GM21528 (cell line): ENCODE data around the gene BLNK.

Experiments used
- ATAC-seq: cut with Tn5 transposase; IDR thresholded peaks from one replicate; pipeline ENCODE4 v1.9.1; 2021; ENCODE audit warnings: mild to moderate bottlenecking, moderate library complexity; ENCODE audit not compliant: unreplicated experiment, low FRiP score

The BLNK gene

DNA sequence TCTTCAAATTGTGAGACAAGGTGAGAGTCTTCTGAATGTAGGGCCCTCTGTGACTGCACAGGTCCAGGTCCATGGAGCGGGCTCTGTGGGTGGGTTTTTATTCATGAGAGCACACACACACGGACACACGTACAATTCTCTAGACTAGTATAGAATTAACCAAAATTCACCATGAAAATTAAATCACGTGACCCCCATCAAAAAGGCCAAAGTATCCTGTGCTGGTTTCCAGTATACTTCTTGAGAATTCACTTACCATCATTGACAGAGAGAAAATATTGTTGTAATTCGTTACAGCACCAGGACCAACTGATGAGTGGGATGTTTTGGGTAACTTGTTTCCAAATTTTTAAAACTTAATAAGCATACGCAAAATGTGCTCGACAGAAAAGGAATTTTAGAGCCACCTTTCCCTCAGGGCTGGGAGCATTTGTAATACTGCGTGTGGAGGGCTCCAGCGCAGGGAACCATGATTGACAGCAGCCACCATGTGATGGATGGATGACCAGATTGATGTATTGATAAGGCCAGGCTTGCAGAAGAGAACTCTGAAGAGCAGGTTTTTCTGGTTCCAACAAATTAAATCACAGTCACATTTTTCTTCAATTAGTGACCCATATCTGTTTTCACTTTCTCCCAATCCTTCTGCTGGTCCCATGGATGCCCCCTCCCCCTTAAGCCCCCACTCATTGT, 18.0 kb upstream of the BLNK start:
- ATAC-seq, result no peak

DNA sequence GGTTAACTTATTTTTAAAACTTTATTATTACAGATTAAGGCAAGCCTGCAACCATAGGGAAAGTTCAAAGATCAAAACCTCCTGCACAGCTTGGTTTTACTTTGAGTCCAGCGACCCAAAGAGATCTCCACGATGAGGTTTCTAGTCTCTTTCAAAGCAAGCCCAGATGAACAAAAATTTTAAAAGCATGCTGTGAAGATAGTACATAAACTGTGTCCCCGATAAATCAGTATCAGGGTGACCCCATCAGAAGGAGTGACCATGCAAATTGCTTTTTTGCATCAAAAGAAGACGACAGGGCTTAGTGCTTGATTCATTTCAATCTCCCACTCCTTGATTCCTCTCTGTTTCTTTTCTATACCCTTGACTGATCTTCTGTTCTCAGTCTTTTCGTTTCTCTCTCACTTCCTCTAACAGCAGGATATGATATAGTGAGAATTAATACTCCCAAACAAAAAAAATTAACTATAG, 16.8 kb upstream of the BLNK start:
- ATAC-seq, result peak; percentile 61

DNA sequence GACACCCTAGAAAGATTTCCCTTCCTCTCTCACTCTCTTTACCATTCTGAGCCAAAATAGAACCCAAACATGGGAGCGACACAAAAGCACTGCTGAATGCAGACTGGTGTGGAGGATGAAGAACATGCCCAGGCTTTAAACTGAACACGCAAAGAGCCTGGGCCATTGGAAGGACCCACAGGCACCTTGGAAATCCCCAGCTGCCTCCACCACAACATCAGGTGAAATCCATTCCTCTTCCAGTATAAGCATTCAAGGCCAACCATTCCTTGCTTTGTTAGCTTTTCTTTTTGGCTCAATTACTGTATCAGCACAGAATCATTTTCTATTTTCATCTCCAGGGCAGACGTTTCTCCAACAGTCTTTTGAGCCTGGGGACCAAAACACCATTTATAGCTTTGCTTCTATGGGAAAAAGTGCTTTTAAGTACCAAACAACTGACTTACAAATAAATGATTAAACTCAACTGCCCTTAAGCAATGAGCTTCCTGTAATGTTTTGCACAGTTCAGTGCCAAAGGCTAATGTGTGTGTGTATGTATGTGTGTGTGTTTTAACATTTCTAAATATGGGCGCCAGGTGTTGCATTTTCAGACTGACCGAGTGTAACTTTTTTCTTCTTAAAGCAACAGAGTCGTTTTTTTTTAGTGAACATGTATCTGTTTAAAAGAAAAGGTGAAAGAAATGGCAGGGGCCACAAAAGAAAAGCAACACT, 16.2 kb upstream of the BLNK start:
- ATAC-seq, result peak; percentile 55

DNA sequence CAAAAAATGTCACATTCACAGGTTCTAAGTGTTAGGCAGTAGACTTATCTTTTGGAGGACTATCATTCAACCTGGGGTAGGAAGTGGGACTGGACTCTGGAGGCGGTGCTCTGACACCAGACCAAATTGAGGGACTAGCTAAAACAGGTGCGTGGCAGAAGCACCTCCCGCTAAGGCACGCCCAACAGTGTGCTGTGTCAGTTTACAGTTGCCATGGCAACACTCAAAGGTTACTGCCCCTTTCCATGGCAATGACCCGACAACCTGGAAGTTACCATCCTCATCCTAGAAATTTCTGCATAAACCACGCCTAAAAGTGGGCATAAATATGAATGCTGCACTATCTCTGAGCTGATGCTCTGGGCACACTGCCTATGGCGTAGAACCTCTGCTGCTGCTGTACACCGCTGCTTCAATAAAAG, 14.0 kb upstream of the BLNK start:
- ATAC-seq, result no peak

DNA sequence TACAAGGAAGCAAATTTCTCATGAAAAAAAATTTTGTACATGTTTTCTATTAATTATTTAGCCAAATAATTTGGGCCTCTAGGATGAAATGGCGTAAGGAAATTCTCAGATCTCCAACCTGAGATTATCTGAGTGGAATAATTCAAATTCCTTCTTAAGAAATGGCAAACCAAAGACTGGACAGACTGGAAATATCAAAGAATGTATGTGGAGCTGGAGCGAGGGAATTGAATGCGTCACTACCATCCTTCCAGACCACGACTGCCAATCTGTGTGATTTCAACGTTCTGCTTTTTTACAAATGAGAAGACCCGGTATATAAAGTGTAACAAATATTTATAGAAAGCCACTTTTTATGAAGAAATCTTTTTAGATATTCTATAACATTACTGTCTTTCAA, 12.4 kb upstream of the BLNK start:
- no peak for ATAC-seq

DNA sequence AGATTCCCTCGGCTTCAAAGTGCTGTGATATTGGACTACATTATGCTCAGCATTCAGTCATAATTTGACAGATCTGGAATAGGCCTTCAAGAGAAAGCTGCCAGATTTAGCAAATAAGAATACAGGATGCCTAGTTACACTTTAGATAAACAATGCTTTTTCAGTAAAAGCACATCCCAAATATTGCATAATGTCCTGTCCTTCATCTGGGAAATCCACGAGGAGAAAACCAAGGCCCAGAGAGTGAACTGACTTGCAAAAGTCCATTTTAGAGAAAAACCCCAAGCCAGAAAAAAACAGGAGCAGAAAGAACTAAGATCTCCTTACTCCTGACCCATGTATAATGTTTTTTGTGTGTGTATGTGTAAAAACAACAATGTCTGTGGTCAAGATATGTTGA, 12.0 kb upstream of the BLNK start:
- no peak for ATAC-seq

DNA sequence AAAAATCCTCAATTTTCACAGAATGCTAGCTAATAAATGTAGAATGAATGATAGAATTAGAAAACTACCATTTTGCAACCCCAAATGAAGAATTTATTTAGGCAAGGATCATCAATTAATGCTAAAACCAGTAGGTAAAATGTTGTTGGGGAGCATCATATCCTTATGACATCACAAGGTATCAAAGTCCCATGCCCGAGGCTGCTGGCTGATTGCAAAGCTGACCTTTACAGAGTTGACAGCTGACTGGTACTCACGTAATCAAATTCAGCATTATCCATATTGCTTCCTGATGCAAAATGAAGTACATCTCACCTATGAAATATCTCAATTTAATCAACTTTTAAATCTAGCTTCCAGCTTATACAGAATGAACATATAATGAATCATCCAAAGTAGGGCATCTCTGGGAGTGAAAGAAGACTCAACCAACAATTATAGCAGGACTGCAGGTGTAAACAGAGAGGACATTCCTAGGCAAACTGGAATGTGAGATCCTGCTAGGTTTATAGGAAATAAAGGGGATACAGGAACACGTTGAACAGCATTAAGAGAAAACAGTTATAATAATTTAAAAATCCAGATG, 10.2 kb upstream of the BLNK start:
- ATAC-seq, result no peak

DNA sequence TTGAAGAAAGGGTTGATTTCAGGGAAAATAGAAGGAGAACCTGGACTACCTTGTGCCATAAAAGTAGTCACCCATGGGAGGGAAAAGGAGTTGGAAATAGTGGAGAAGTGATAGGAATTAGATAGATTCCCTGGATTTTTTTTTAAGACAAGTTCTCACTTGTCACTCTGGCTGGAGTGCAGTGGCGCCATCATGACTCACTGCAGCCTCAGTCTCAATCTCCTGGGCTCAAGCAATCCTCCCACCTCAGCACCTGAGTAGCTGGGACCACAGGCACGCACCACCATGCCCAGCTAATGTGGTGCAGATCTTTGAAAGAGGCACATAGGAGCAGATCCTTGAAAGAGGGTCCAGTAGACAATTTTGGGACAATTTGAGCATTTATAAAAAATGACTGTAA, 9.5 kb upstream of the BLNK start:
- no peak for ATAC-seq

DNA sequence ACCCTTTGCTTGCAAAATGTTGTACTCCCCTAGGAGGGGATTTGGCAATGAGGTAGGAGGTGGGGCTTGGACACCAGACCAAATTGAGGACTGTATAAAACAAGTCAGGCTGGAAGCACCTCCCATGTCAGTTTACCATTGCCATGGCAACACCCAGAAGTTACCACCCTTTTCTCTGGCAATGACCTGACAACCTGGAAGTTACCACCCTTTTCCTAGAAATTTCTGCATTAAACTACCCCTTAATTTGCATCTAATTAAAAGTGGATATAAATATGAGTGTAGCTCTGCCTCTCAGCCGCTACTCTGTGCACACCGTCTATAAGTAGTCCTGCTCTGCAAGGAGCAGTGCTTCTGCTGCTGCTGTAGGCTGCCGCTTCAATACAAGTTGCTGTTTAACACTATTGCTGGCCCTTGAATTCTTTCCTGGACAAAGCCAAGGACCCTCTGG, 7.8 kb upstream of the BLNK start:
- ATAC-seq, result no peak

DNA sequence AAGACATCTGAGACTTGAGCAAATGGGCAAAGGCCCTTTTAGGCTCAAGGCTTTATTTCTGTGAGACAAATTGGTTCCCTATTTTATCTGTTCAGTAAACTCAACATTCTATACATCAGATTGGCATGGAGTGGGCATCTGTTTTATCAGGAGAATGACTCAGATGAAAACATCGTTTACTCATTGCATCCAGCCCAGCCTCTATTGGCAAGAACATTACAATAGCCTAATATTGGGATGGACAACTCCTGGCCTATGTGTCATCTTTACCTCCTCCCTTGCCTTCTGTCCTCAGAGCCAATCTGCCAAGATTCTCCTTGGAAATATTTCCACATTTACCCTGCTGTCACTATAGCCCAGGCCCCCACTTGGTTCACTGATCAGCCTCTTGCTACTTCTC, 5.5 kb upstream of the BLNK start:
- ATAC-seq, result no peak

DNA sequence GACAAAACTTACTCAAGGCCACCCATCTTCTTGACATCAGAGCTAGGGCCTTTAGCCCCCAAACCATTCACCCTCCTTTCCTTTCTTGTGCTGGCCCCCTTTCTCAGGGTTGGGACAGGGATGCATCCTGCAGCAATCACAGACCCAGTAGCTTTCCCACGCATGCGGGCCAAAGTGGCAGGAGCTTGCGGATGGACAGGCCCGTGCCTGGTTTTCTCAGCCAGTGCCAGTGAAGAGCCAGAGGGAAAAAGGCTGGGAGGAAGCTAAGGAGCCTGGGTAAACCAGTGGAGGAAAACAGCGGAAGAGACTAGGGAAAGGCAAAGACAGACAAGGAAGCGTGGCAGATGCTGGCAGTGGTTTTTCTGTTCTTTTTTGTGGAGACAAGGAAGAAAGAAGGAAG, 5.1 kb upstream of the BLNK start:
- no peak for ATAC-seq

DNA sequence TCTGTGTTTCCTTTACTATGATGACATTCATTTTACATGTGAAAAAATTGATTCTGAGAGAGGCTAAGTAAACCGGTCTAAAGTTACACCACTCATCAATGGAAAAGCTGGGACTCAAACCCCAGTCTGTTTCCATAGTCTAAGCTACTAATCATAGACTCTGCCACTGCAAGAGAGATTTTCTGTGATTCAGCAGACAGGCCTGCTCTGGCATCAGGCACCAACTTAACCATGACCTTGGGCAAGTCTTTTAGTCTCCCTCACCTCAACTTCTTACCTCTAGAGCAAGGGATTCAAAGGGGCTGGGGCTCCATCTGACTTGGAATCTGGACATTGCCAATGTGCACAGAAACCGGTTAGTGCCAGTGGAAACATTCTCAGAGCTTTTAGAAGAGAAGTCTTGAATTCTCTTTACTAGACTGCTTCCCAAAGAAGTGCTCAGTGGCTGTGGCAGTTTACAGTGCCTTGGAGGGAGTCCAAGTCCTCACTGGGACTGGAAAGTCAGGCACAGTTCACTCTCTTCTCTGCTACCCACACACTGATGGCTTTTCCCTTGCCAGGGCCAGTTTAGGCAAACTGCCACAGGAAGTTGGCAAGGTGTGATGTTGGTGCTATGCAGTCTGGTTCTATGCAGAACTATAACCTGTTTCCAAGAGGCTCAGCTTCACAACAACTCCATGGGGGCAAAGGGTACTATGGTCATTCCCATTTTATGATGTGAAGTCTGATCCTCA, 4.5 kb upstream of the BLNK start:
- no peak for ATAC-seq

DNA sequence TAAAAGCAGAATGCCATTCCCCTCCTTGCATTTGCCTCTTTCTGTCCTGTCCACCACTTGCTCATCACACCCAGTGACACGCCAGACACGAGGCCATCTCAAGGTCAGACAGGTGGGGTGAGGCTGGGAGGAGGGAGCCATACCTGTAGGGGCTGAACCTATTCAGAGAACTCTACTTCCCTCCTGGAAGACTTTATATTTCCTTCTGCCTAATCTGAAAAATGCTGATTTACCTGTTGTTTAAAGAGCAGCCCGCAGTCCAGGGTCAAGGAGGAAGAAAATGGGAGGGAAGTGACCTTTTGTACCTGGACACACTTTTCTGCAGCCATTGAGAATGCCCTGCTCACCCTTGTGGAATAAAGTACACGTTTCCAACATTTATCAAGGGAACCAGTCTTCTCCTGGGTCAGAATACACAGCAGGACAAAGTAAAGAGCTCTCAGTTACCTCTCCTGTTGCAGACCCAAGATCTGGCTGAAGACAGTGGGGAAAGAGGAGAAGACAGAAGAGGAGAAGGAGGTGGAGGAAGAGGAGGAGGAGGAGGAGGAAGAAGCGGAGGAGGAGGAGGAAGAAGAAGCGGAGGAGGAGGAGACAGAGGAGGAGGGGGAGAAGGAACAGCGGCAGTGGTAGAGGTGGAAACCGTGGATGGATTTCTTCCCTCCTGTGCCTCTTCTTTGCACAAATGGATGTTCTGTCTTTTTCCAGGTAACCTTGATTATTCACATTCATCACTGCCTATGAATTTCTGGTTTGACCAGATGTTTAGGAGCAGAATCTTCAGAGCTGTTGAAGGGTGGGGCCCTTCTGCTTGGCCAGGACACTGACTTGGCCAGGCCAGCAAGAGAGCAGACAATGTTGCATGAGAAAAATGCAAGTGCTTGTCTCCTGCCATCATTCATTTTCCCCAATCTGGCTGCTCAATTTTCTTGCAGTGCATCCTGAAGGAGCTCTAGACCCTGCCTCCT, 1.2 kb upstream of the BLNK start:
- no peak for ATAC-seq

DNA sequence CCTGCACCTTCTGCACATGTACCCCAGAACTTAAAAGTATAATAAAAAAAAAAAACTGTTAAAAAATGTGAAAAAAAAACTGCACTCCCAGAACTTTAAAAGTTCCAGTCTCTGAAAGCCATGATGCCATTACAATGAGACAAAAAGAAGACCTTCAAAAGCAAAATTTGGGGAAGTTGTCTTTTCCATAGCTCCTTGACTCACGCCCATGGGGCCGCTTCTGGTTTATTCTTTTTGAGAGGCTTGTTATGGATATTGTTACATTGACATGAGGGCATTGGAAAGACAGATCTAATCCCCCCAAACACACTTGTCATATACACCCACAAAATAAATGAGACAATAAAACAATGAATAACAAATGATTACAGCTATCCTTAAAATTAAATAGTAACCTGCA, 798 bp downstream of the BLNK start:
- ATAC-seq, result no peak

DNA sequence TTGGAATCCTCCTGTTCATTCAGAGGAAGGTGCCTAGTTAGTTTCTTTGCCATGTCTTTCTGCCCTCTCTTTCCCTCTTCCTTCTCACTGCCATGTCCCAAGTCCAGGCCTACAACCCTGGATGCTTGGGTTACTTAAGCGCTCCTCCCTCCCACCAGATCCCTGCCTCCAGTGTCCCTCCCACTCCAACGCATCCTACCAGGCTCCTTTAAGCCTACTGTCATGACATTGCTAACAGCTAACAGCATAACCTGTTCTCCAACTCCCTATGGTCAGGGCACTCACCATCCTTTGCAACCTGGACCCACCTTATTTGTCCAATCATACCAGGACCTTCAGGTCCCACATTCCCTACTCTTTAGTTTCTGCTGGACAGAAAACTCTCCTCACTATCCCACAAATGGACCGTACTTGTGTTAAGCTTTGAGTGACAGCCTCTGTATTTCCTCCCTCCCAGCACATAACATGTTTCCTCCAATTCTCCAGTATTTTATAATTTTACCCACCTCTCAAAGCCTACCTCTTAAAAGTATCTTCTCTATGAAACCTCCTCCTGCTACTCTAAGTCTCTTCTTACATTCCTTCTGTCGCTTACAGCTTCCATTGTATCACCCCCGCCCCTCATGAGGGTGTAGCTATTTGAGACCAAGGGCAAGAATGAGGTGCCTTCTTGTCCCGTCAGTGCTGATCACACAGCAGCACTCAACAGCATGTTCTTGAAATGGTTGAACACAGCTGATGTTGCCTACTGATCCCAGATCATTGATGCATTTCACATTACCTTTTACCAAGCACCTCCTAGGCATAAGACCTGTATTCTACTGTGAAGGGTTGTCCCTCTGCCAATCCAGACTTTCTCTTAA, 1.7 kb downstream of the BLNK start:
- ATAC-seq, result no peak

DNA sequence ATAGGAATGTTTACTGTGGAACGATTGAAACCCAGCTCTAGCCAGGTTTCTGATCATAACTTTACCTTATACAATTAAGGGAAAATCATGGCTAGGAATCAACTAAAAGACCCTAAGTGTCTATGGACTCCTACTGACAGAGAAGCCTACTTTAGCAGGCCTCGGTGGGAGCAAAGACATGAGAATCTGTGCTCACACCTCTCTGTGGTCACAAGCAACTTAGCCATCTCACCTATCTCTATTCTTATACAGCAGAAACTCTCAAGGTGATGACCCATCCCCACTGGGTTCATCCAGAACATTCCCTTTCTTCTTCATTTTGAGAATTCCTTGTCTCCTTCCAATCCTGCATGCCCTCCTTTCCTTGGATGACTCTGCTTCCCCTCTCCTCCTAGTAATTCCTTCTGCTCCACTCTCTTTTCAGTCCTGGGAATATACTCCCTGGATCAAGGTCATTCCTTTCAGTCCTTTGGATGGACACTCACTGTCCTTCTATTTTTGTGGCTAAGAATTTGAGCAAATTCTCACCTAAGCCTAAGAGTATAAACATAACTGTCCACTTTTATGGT, 2.9 kb downstream of the BLNK start:
- ATAC-seq, result no peak

DNA sequence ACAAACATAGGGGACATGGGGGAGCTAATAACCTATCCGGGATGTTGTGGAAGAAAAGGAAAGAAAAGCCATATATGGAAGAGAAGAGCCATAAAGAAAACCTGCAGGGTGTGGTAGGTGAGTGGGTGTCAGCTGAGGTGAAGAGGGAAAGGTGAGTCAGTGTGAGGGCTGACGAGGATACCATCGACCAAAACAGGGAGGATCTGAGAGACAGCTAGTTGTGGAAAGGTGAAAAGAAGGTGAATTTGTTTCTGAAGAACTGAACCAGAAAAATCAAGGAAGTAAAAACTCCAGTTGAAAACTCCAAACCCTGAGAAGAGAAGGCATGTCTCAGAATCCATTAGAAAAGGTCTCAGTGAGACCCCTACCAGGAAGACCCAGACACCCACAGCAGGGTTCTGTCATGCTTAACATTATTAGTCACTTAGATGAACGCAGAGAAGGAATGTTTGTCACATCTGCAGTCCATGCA, 4.1 kb downstream of the BLNK start:
- ATAC-seq, result no peak

DNA sequence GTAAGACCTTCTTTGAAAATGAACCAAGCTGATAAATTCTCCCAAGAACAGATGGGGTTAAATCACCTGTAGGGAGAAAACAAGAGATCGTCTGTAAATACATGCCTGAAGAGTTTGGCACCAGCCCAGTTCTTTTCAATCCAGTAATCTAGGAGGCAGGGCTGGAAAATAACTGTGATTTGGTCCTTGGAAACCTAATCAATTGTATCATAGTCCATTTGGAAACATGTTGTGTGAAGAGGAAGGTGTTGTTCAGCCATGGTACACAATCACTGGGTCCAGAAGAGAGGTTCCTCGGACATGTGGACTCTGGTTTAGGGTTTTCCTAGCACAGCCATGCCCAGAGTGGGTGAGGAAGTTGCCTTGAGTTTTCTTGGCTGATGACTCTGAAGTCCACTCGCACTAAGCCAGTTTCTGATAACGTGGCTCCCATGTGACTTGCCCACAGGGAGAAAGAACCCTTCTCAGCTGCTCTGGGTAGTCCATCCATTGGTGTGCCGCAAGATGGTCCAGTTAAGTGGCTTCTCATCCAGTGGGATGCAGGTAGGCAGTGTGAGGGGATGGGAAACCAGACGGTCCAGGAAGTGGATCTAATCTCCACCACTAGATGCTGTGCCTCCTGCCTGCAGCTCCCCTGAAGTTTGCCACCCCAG, 5.1 kb downstream of the BLNK start:
- ATAC-seq, result no peak
